ENCODE measurements around the gene SUSD3.

Gene SUSD3

GRCh38 chr9:93030642-93031628, 27.6 kb upstream of the SUSD3 start:
- DNase-seq (ENCODE audit: low spot score): no peak

GRCh38 chr9:93031629-93032430, 26.7 kb upstream of the SUSD3 start:
- DNase-seq (ENCODE audit: low spot score): no peak

GRCh38 chr9:93032545-93032944, 26.0 kb upstream of the SUSD3 start:
- DNase-seq (ENCODE audit: low spot score): no peak

- DNase-seq (ENCODE audit: low spot score): no peak
Observed at GRCh38 chr9:93033531-93033930, 25.0 kb upstream of the SUSD3 start.

GRCh38 chr9:93035106-93035660, 23.3 kb upstream of the SUSD3 start:
- DNase-seq (ENCODE audit: low spot score): no peak

GRCh38 chr9:93035821-93036351, 22.6 kb upstream of the SUSD3 start:
- DNase-seq (ENCODE audit: low spot score): no peak

GRCh38 chr9:93036887-93037475, 21.5 kb upstream of the SUSD3 start:
- no peak for DNase-seq (ENCODE audit: low spot score)

- DNase-seq (ENCODE audit: low spot score): no peak
Observed at GRCh38 chr9:93037476-93037971, 21.0 kb upstream of the SUSD3 start.

- no peak for DNase-seq (ENCODE audit: low spot score)
Observed at GRCh38 chr9:93038918-93039317, 19.6 kb upstream of the SUSD3 start.

GRCh38 chr9:93039456-93039855, 19.0 kb upstream of the SUSD3 start:
- DNase-seq (ENCODE audit: low spot score): no peak

GRCh38 chr9:93039976-93040375, 18.5 kb upstream of the SUSD3 start:
- no peak for DNase-seq (ENCODE audit: low spot score)

GRCh38 chr9:93040409-93040808, 18.1 kb upstream of the SUSD3 start:
- no peak for DNase-seq (ENCODE audit: low spot score)

GRCh38 chr9:93041108-93041802, 17.2 kb upstream of the SUSD3 start:
- DNase-seq (ENCODE audit: low spot score): no peak

GRCh38 chr9:93043122-93043521, 15.4 kb upstream of the SUSD3 start:
- DNase-seq (ENCODE audit: low spot score): no peak

- DNase-seq (ENCODE audit: low spot score): no peak
Observed at GRCh38 chr9:93045521-93045920, 13.0 kb upstream of the SUSD3 start.

GRCh38 chr9:93048566-93049448, 9.7 kb upstream of the SUSD3 start:
- DNase-seq (ENCODE audit: low spot score): no peak

GRCh38 chr9:93049491-93049890, 9.0 kb upstream of the SUSD3 start:
- no peak for DNase-seq (ENCODE audit: low spot score)

- DNase-seq (ENCODE audit: low spot score): no peak
Observed at GRCh38 chr9:93050231-93050630, 8.3 kb upstream of the SUSD3 start.

- DNase-seq (ENCODE audit: low spot score): no peak
Observed at GRCh38 chr9:93051680-93052089, 6.8 kb upstream of the SUSD3 start.
